Liver (tissue), 3 donors: Measurements from ENCODE around the gene URAD.

Experiments
- CTCF ChIP-seq: fragments of 150-350 bp; IDR thresholded peaks from 2 replicates; pipeline ENCODE4 v1.5.1; 2017; ENCODE audit warnings: improper control_type of control experiment, low read depth, low read length; ENCODE audit not compliant: missing input control
- EGR1 ChIP-seq, 2 donors: IDR thresholded peaks; 2 replicates each; pipeline ENCODE4 v1.6.1; 2016 to 2018; ENCODE audit warnings: antibody characterized with exemption in 2 of 2, low read depth in 2 of 2
- GABPA ChIP-seq, 2 donors: IDR thresholded peaks in 1 of 2; conservative IDR thresholded peaks in 1 of 2; 2 replicates each; pipeline ENCODE4 v1.6.1; 2016; ENCODE audit warnings: antibody characterized with exemption in 2 of 2, mild to moderate bottlenecking in 1 of 2, moderate library complexity in 1 of 2
- HNF4A ChIP-seq, 2 donors: conservative IDR thresholded peaks; 2 replicates each; pipeline ENCODE4 v1.6.1; 2016; ENCODE audit warnings: antibody characterized with exemption in 2 of 2, mild to moderate bottlenecking in 2 of 2
- HNF4G ChIP-seq: IDR thresholded peaks from 2 replicates; pipeline ENCODE4 v1.6.1; 2016; ENCODE audit warnings: antibody characterized with exemption
- JUND ChIP-seq, 2 donors: IDR thresholded peaks; 2 replicates each; pipeline ENCODE4 v1.6.1; 2016; ENCODE audit warnings: antibody characterized with exemption in 2 of 2
- MAX ChIP-seq: IDR thresholded peaks from 2 replicates; pipeline ENCODE4 v1.6.1; 2016; ENCODE audit warnings: antibody characterized with exemption
- RAD21 ChIP-seq, 2 donors: IDR thresholded peaks; 2 replicates each; pipeline ENCODE4 v1.6.1; 2016; ENCODE audit warnings: antibody characterized with exemption in 2 of 2, mild to moderate bottlenecking in 2 of 2
- REST ChIP-seq: IDR thresholded peaks from 2 replicates; pipeline ENCODE4 v1.6.1; 2016; ENCODE audit warnings: antibody characterized with exemption, mild to moderate bottlenecking
- RXRA ChIP-seq, 2 donors: IDR thresholded peaks; 2 replicates each; pipeline ENCODE4 v1.6.1; 2017 to 2018; ENCODE audit warnings: antibody characterized with exemption in 2 of 2, mild to moderate bottlenecking in 1 of 2
- SP1 ChIP-seq: IDR thresholded peaks from 2 replicates; pipeline ENCODE4 v1.6.1; 2018; ENCODE audit warnings: antibody characterized with exemption, mild to moderate bottlenecking
- TAF1 ChIP-seq: conservative IDR thresholded peaks from 2 replicates; pipeline ENCODE4 v1.6.1; 2016; ENCODE audit warnings: antibody characterized with exemption, mild to moderate bottlenecking
- YY1 ChIP-seq: IDR thresholded peaks from 2 replicates; pipeline ENCODE4 v1.6.1; 2016; ENCODE audit warnings: antibody characterized with exemption, mild to moderate bottlenecking
- ZBTB33 ChIP-seq: IDR thresholded peaks from 2 replicates; pipeline ENCODE4 v1.6.1; 2016; ENCODE audit warnings: antibody characterized with exemption
- donor health status: healthy.
- donor health status: healthy.

- TF ChIP-seq CTCF (no peak), REST (no peak), ZBTB33 (no peak), SP1 (no peak), JUND (IDR thresholded peaks at IDR 0.05) (no peak), MAX (no peak), RAD21 (IDR thresholded peaks at IDR 0.05) (no peak), TAF1 (no peak), EGR1 (IDR thresholded peaks at IDR 0.05; ENCODE audit: low read depth in 2 of 2) (no peak), YY1 (no peak), HNF4A (conservative IDR thresholded peaks at IDR 0.05) (no peak), RXRA (IDR thresholded peaks at IDR 0.05) (no peak), GABPA (IDR thresholded peaks at IDR 0.05 in 1 of 2, conservative IDR thresholded peaks at IDR 0.05 in 1 of 2) (no peak), HNF4G (no peak)
Observed at GRCh38 chr13:28010046-28010445, 21.6 kb upstream of the URAD start.
